Measurements from ENCODE around the gene LMO2.

The LMO2 gene

DNA sequence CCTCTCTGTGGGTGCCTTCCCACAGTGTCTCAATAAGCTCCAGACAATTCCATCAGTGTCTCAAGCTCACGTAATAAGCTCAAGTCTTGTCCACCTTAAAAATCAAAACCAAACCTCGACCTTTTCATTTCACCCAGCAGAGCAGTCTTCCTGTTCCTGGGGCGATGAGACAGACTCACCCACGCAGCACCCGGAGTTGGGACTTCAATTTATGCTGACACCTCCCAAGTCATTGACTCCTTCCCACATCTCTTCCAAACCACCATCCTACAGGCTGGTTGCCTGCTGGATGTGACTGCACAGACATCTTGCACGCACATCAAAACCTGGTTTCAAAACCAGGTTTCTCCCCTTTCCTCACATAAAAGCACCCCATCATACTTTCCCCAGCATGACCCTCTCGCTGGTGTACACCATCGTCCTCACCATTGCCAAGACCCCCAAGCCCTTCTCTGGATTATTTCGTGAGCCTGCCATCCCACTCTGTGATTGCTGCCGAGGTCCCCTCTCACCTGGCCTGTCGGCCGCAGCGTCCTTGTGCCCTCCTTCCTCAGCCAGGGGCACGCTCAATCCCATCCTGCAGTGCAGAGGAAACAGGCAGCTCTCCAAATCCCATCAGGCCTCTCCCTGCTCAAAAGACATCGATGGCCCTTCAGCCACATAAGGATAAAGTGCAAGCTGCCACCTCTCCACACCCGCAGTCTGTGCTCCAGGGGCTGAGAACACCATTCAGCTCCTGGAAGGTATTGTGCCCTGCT is 72.4 kb downstream of the LMO2 start:
- DNase-seq (ENCODE audit: low read depth) = no peak
